Activated CD4-positive, alpha-beta T cell treated with anti-CD3 and anti-CD28 coated beads for 36 hours (primary cell): ENCODE measurements around the gene LARP4B. TPM values are rescaled to one million over a fixed set of nuclear protein-coding genes. Genes with fewer than 3 reads are reported as not detected.

ENCODE experiments used
- ATAC-seq: fragments of 200-7000 bp; cut with Tn5 transposase; one replicate; pipeline ENCODE4 v1.10.0; 2021; ENCODE audit warnings: mild to moderate bottlenecking, moderate library complexity
- CTCF ChIA-PET: fragments of 350-600 bp; sonication (Branson Sonifier 250); formaldehyde crosslinking; loops from one replicate; lab custom pipeline; 2021; ENCODE audit warnings: antibody characterized with exemption; lab: Charles Lee
- POLR2A ChIA-PET: fragments of 350-600 bp; sonication (Branson Sonifier 250); formaldehyde crosslinking; loops from one replicate; lab custom pipeline; 2021; ENCODE audit warnings: antibody characterized with exemption, inconsistent platforms; lab: Charles Lee
- DNase-seq: peaks from one replicate; pipeline ENCODE4 v3.0.0-alpha.2; 2020
- H3K27ac Mint-ChIP-seq: one replicate; pipeline ENCODE4 v1.8.0; 2021; ENCODE audit warnings: mixed read lengths
- H3K27me3 Mint-ChIP-seq: one replicate; pipeline ENCODE4 v1.8.0; 2021; ENCODE audit warnings: mixed read lengths
- H3K36me3 Mint-ChIP-seq: one replicate; pipeline ENCODE4 v1.8.0; 2021; ENCODE audit warnings: low read depth, mixed read lengths
- H3K4me1 Mint-ChIP-seq: one replicate; pipeline ENCODE4 v1.8.0; 2021; ENCODE audit warnings: mixed read lengths
- H3K4me3 Mint-ChIP-seq: one replicate; pipeline ENCODE4 v1.8.0; 2021; ENCODE audit warnings: mild to moderate bottlenecking, moderate library complexity, mixed read lengths
- H3K9me3 Mint-ChIP-seq: one replicate; pipeline ENCODE4 v1.8.0; 2021; ENCODE audit warnings: low read depth, mixed read lengths
- intact Hi-C, 2 experiments: fragments of 100-400 bp; cut with DNase I in 1 of 2; cut with micrococcal nuclease in 1 of 2; formaldehyde crosslinking; loops; one replicate each; pipeline versions ENCODE4 v1.14.2 to v1.15.1; 2022 to 2024; cut with DNase I, micrococcal nuclease
- total RNA-seq, 2 experiments: library from RNA; stranded (reverse); gene quantifications; one replicate each; pipeline ENCODE4 v1.2.3, GENCODE V29; 2021

Gene LARP4B
- total RNA-seq, 2 experiments from 2014 or later = 88.2 to 97.5 TPM

- POLR2A ChIA-PET = no interaction called here
- Mint-ChIP-seq H3K4me3 (no peak overlapping the region), H3K27me3 (no peaks in the 10 kb centered on the region), H3K36me3 (peaks cover 36% of the 10 kb centered on the region), H3K9me3 (no peaks in the 10 kb centered on the region), H3K4me1 (peaks cover 35% of the 10 kb centered on the region), H3K27ac (no peak overlapping the region)
- intact Hi-C loops = no loop called here
- ATAC-seq (no peak), DNase-seq (no peak)
- CTCF ChIA-PET = no interaction called here
Measured at GRCh38 chr10:920450-920849, 11.1 kb downstream of the LARP4B start.

- Mint-ChIP-seq H3K4me1 (peaks cover 27% of the 10 kb centered on the region), H3K4me3 (no peak overlapping the region), H3K27me3 (no peaks in the 10 kb centered on the region), H3K27ac (no peak overlapping the region), H3K36me3 (peaks cover 33% of the 10 kb centered on the region), H3K9me3 (no peaks in the 10 kb centered on the region)
- intact Hi-C loops = no loop called here
- CTCF ChIA-PET = no interaction called here
- ATAC-seq (no peak), DNase-seq (no peak)
- POLR2A ChIA-PET = interaction anchor here (0.7 kb wide), 1 partner anchor 251 kb away, joined by 3 read pairs; no protein-coding TSS in a partner anchor
Measured at GRCh38 chr10:919481-919880, 12.0 kb downstream of the LARP4B start.

GRCh38 chr10:917999-918398, 13.5 kb downstream of the LARP4B start:
- intact Hi-C loops = no loop called here
- ChIA-PET POLR2A (no interaction called here), CTCF (interaction anchor here (0.6 kb wide), 1 partner anchor 36 kb away, joined by 3 read pairs; no protein-coding TSS in a partner anchor)
- ATAC-seq = no peak
- no peak for DNase-seq
- Mint-ChIP-seq H3K27ac (no peak overlapping the region), H3K4me3 (no peak overlapping the region), H3K4me1 (peaks cover 19% of the 10 kb centered on the region), H3K9me3 (no peaks in the 10 kb centered on the region), H3K27me3 (no peaks in the 10 kb centered on the region), H3K36me3 (peaks cover 30% of the 10 kb centered on the region)

- H3K27me3 Mint-ChIP-seq = no peaks in the 10 kb centered on the region
- no peak overlapping the region for H3K4me3 Mint-ChIP-seq
- no peak overlapping the region for H3K27ac Mint-ChIP-seq
- DNase-seq (no peak), ATAC-seq (no peak)
- peaks cover 15% of the 10 kb centered on the region for H3K4me1 Mint-ChIP-seq
- no peaks in the 10 kb centered on the region for H3K9me3 Mint-ChIP-seq
- intact Hi-C loops = no loop called here
- H3K36me3 Mint-ChIP-seq = peaks cover 29% of the 10 kb centered on the region
- ChIA-PET POLR2A (no interaction called here), CTCF (no interaction called here)
Measured at GRCh38 chr10:917416-917720, 14.1 kb downstream of the LARP4B start.

- no peak overlapping the region for H3K4me3 Mint-ChIP-seq
- CTCF ChIA-PET = no interaction called here
- intact Hi-C loops = no loop called here
- H3K4me1 Mint-ChIP-seq = peaks cover 11% of the 10 kb centered on the region
- no peak for ATAC-seq
- peaks cover 27% of the 10 kb centered on the region for H3K36me3 Mint-ChIP-seq
- POLR2A ChIA-PET = no interaction called here
- no peak overlapping the region for H3K27ac Mint-ChIP-seq
- no peaks in the 10 kb centered on the region for H3K9me3 Mint-ChIP-seq
- DNase-seq = no peak
- no peaks in the 10 kb centered on the region for H3K27me3 Mint-ChIP-seq
Measured at GRCh38 chr10:916716-917415, 14.6 kb downstream of the LARP4B start.

- CTCF ChIA-PET = interaction anchor here (1.0 kb wide), 1 partner anchor 17 kb away, joined by 3 read pairs; no protein-coding TSS in a partner anchor
- Mint-ChIP-seq H3K36me3 (peaks cover 29% of the 10 kb centered on the region), H3K4me1 (peaks cover 15% of the 10 kb centered on the region), H3K4me3 (no peak overlapping the region), H3K9me3 (no peaks in the 10 kb centered on the region), H3K27me3 (no peaks in the 10 kb centered on the region), H3K27ac (no peak overlapping the region)
- POLR2A ChIA-PET = no interaction called here
- DNase-seq (no peak), ATAC-seq (no peak)
- intact Hi-C loops = no loop called here
Measured at GRCh38 chr10:909831-910230, 21.7 kb downstream of the LARP4B start.

GRCh38 chr10:905972-906371, 25.5 kb downstream of the LARP4B start:
- ATAC-seq = no peak
- peaks cover 36% of the 10 kb centered on the region for H3K36me3 Mint-ChIP-seq
- ChIA-PET POLR2A (no interaction called here), CTCF (interaction anchor here (0.7 to 1.4 kb wide), 2 partner anchors 11 to 22 kb away, joined by 3 to 4 read pairs; no protein-coding TSS in a partner anchor)
- intact Hi-C loops = no loop called here
- peaks cover 31% of the 10 kb centered on the region for H3K4me1 Mint-ChIP-seq
- H3K4me3 Mint-ChIP-seq = no peak overlapping the region
- H3K27me3 Mint-ChIP-seq = no peaks in the 10 kb centered on the region
- no peak overlapping the region for H3K27ac Mint-ChIP-seq
- no peak for DNase-seq
- H3K9me3 Mint-ChIP-seq = no peaks in the 10 kb centered on the region

- peaks cover 36% of the 10 kb centered on the region for H3K36me3 Mint-ChIP-seq
- H3K27me3 Mint-ChIP-seq = no peaks in the 10 kb centered on the region
- H3K27ac Mint-ChIP-seq = no peak overlapping the region
- ATAC-seq = no peak
- no peak for DNase-seq
- intact Hi-C loops = no loop called here
- ChIA-PET CTCF (interaction anchor here (0.7 to 1.4 kb wide), 2 partner anchors 11 to 22 kb away, joined by 3 to 4 read pairs; no protein-coding TSS in a partner anchor), POLR2A (no interaction called here)
- H3K9me3 Mint-ChIP-seq = no peaks in the 10 kb centered on the region
- peaks cover 31% of the 10 kb centered on the region for H3K4me1 Mint-ChIP-seq
- no peak overlapping the region for H3K4me3 Mint-ChIP-seq
Measured at GRCh38 chr10:905503-905902, 26.0 kb downstream of the LARP4B start.

GRCh38 chr10:904403-904802, 27.1 kb downstream of the LARP4B start:
- ChIA-PET POLR2A (no interaction called here), CTCF (interaction anchor here (0.9 kb wide), 1 partner anchor 119 kb away, joined by 3 read pairs; no protein-coding TSS in a partner anchor)
- Mint-ChIP-seq H3K27ac (no peak overlapping the region), H3K9me3 (no peaks in the 10 kb centered on the region), H3K4me3 (no peak overlapping the region), H3K27me3 (no peaks in the 10 kb centered on the region), H3K4me1 (peaks cover 36% of the 10 kb centered on the region), H3K36me3 (peaks cover 29% of the 10 kb centered on the region)
- intact Hi-C loops = no loop called here
- ATAC-seq (no peak), DNase-seq (no peak)

- Mint-ChIP-seq H3K27me3 (no peaks in the 10 kb centered on the region), H3K9me3 (no peaks in the 10 kb centered on the region), H3K36me3 (peaks cover 19% of the 10 kb centered on the region), H3K4me3 (no peak overlapping the region), H3K27ac (no peak overlapping the region), H3K4me1 (peaks cover 40% of the 10 kb centered on the region)
- ChIA-PET CTCF (no interaction called here), POLR2A (no interaction called here)
- intact Hi-C loops = no loop called here
- ATAC-seq (no peak), DNase-seq (no peak)
Measured at GRCh38 chr10:898141-898540, 33.4 kb downstream of the LARP4B start.

GRCh38 chr10:896982-897381, 34.5 kb downstream of the LARP4B start:
- Mint-ChIP-seq H3K27me3 (no peaks in the 10 kb centered on the region), H3K4me3 (no peak overlapping the region), H3K36me3 (peaks cover 14% of the 10 kb centered on the region), H3K9me3 (no peaks in the 10 kb centered on the region), H3K27ac (no peak overlapping the region), H3K4me1 (peaks cover 37% of the 10 kb centered on the region)
- ChIA-PET CTCF (no interaction called here), POLR2A (interaction anchor here (0.6 kb wide), 1 partner anchor 23 kb away, joined by 4 read pairs; no protein-coding TSS in a partner anchor)
- intact Hi-C loops = no loop called here
- ATAC-seq (no peak), DNase-seq (no peak)

GRCh38 chr10:895324-895723, 36.2 kb downstream of the LARP4B start:
- CTCF ChIA-PET = interaction anchor here (0.6 to 1.4 kb wide), 4 partner anchors 11 to 754 kb away, joined by 3 to 4 read pairs (median 4); partner anchors contain the start of gene GTPBP4
- H3K4me3 Mint-ChIP-seq = no peak overlapping the region

More at GRCh38 chr10:895324-895723, 36.2 kb downstream of the LARP4B start:
- Mint-ChIP-seq H3K27me3 (no peaks in the 10 kb centered on the region), H3K4me1 (peaks cover 36% of the 10 kb centered on the region), H3K9me3 (no peaks in the 10 kb centered on the region), H3K36me3 (peaks cover 10% of the 10 kb centered on the region), H3K27ac (no peak overlapping the region)
- intact Hi-C loops = no loop called here
- POLR2A ChIA-PET = no interaction called here
- ATAC-seq (no peak), DNase-seq (no peak)
